Sciatic nerve (tissue), 2 donors: ENCODE measurements around the gene FBXL16. TPM values are rescaled to one million over a fixed set of nuclear protein-coding genes. Genes with fewer than 3 reads are reported as not detected.
"Not testable (repeated sequence)": the region's sequence is repeated elsewhere in the genome, so short reads cannot be mapped to it uniquely, and the experiment has no call there.

ENCODE experiments used
- ATAC-seq: fragments of 200-7000 bp; cut with Tn5 transposase; one replicate; pipeline ENCODE4 v1.9.1; 2020; ENCODE audit warnings: mild to moderate bottlenecking, moderate library complexity
- DNase-seq: peaks from one replicate; pipeline ENCODE4 v3.0.0-alpha.2; 2020; ENCODE audit warnings: low spot score
- intact Hi-C: fragments of 100-400 bp; cut with DNase I; formaldehyde crosslinking; loops from one replicate; pipeline ENCODE4 v1.14.2; 2022
- total RNA-seq: library from RNA; stranded (reverse); fragmentation: NEBNext Ultra II Directional; extraction: Animal tissue kit (Norgen Biotek cat#: 25700); gene quantifications from one replicate; pipeline ENCODE4 v1.2.1, GENCODE V29; 2021
- donor health status: DM: no; HTN: no; CAD: no.
- donor health status: DM: no; HTN: no; CAD: no.

Gene FBXL16
- total RNA-seq, result 6.5 TPM

- intact Hi-C loops, result loop anchor here (5.0 kb wide), 1 partner anchor 42 kb away; no protein-coding TSS in a partner anchor
Measured at GRCh38 chr16:705431-706188, at the start of gene FBXL16. TSS of gene FBXL16 (minus strand) at chr16:705801. CDS start at chr16:697405, 8,396 bp downstream.

GRCh38 chr16:754656-755055, 49.1 kb upstream of the FBXL16 start:
- intact Hi-C loops, result no loop called here
- peak; percentile 41 for ATAC-seq
- DNase-seq, result no peak

More at GRCh38 chr16:705431-706188, at the start of gene FBXL16:
- DNase-seq, result no peak
- ATAC-seq, result no peak

GRCh38 chr16:754121-754607, 48.6 kb upstream of the FBXL16 start:
- DNase-seq, intact Hi-C loops, ATAC-seq: not testable (repeated sequence)

GRCh38 chr16:752007-752312, 46.4 kb upstream of the FBXL16 start:
- intact Hi-C loops, result no loop called here
- DNase-seq (no peak), ATAC-seq (no peak)

GRCh38 chr16:751152-752006, 45.8 kb upstream of the FBXL16 start:
- ATAC-seq (peak; percentile 32), DNase-seq (no peak)
- intact Hi-C loops, result no loop called here

- intact Hi-C loops, result no loop called here
- ATAC-seq (no peak), DNase-seq (no peak)
Measured at GRCh38 chr16:750485-750884, 44.9 kb upstream of the FBXL16 start.

- DNase-seq (no peak), ATAC-seq (peak; percentile 34)
- intact Hi-C loops, result loop anchor here (5.0 kb wide), 1 partner anchor 42 kb away; the partner anchor contains the start of gene FBXL16
Measured at GRCh38 chr16:749010-749409, 43.4 kb upstream of the FBXL16 start.

- no peak for DNase-seq
- intact Hi-C loops, result loop anchor here (5.0 kb wide), 1 partner anchor 41 kb away; the partner anchor contains the start of gene FBXL16
- ATAC-seq, result no peak
Measured at GRCh38 chr16:747978-748746, 42.6 kb upstream of the FBXL16 start.

- intact Hi-C loops, result loop anchor here (5.0 kb wide), 1 partner anchor 39 kb away; the partner anchor contains the start of gene FBXL16
- ATAC-seq (no peak), DNase-seq (no peak)
Measured at GRCh38 chr16:746637-747036, 41.0 kb upstream of the FBXL16 start.

- intact Hi-C loops, result loop anchor here (5.0 kb wide), 1 partner anchor 38 kb away; the partner anchor contains the start of gene FBXL16
- ATAC-seq (no peak), DNase-seq (no peak)
Measured at GRCh38 chr16:745739-746138, 40.1 kb upstream of the FBXL16 start.

- no peak for ATAC-seq
- no peak for DNase-seq
Measured at GRCh38 chr16:743794-744500, 38.3 kb upstream of the FBXL16 start.

GRCh38 chr16:742894-743293, 37.3 kb upstream of the FBXL16 start:
- intact Hi-C loops, DNase-seq, ATAC-seq: not testable (repeated sequence)

More at GRCh38 chr16:743794-744500, 38.3 kb upstream of the FBXL16 start:
- intact Hi-C loops, result no loop called here

- intact Hi-C loops, result no loop called here
- DNase-seq (no peak), ATAC-seq (no peak)
Measured at GRCh38 chr16:741986-742629, 36.5 kb upstream of the FBXL16 start.

- ATAC-seq (peak; percentile 95), DNase-seq (peak; percentile 94)
- intact Hi-C loops, result no loop called here
Measured at GRCh38 chr16:740764-741505, 35.3 kb upstream of the FBXL16 start, which contains the start of gene CIAO3. TSS of gene CIAO3 (minus strand) at chr16:740997. CDS start at chr16:740985, 12 bp downstream.

- intact Hi-C loops, result no loop called here
- ATAC-seq (peak; percentile 48), DNase-seq (no peak)
Measured at GRCh38 chr16:740459-740763, 34.8 kb upstream of the FBXL16 start.

GRCh38 chr16:739560-740458, 34.2 kb upstream of the FBXL16 start:
- no peak for ATAC-seq
- DNase-seq, result no peak
- intact Hi-C loops, result no loop called here
